Activated naive CD4-positive, alpha-beta T cell treated with anti-CD3 and anti-CD28 coated beads for 36 hours (primary cell): ENCODE measurements around the gene PDCD1LG2. TPM values are rescaled to one million over a fixed set of nuclear protein-coding genes. Genes with fewer than 3 reads are reported as not detected.

Experiments used
- CTCF ChIA-PET: fragments of 350-600 bp; sonication (Branson Sonifier 250); formaldehyde crosslinking; loops from one replicate; lab custom pipeline; 2021; ENCODE audit warnings: antibody characterized with exemption; lab: Charles Lee
- DNase-seq: peaks from one replicate; pipeline ENCODE4 v3.0.0-alpha.2; 2020
- H3K27ac Mint-ChIP-seq: one replicate; pipeline ENCODE4 v1.8.0; 2021; ENCODE audit warnings: mild to moderate bottlenecking, mixed read lengths
- H3K27me3 Mint-ChIP-seq: one replicate; pipeline ENCODE4 v1.8.0; 2021; ENCODE audit warnings: low read depth, mixed read lengths
- H3K36me3 Mint-ChIP-seq: one replicate; pipeline ENCODE4 v1.8.0; 2021; ENCODE audit warnings: low read depth, mixed read lengths
- H3K4me1 Mint-ChIP-seq: one replicate; pipeline ENCODE4 v1.8.0; 2021; ENCODE audit warnings: low read depth, mixed read lengths
- H3K4me3 Mint-ChIP-seq: one replicate; pipeline ENCODE4 v1.8.0; 2021; ENCODE audit warnings: mild to moderate bottlenecking, moderate library complexity, mixed read lengths
- H3K9me3 Mint-ChIP-seq: one replicate; pipeline ENCODE4 v1.8.0; 2021; ENCODE audit warnings: mixed read lengths
- intact Hi-C: fragments of 100-400 bp; cut with micrococcal nuclease; formaldehyde crosslinking; loops from one replicate; pipeline ENCODE4 v1.15.1; 2023
- total RNA-seq, 2 experiments: library from RNA; stranded (reverse); gene quantifications; one replicate each; pipeline ENCODE4 v1.2.3, GENCODE V29; 2021

The PDCD1LG2 gene
- total RNA-seq, 2 experiments from 2014 or later = 0.10 TPM; not detected in 1

- Mint-ChIP-seq H3K4me1 (peaks cover 22% of the 10 kb centered on the region), H3K27ac (no peak overlapping the region), H3K9me3 (peaks cover 2% of the 10 kb centered on the region), H3K27me3 (no peaks in the 10 kb centered on the region), H3K4me3 (peak overlapping the region; percentile 60), H3K36me3 (no peaks in the 10 kb centered on the region)
- CTCF ChIA-PET = interaction anchor here (0.6 to 3.2 kb wide), 9 partner anchors 9 to 439 kb away, joined by 3 to 18 read pairs (median 4); partner anchors contain the start of genes CD274 and RIC1
- intact Hi-C loops = loop anchor here (1.0 kb wide), 1 partner anchor 19 kb away; no protein-coding TSS in a partner anchor
- DNase-seq = no peak
These were observed 98.2 kb downstream of the PDCD1LG2 start for GRCh38 chr9:5608298-5609225.

GRCh38 chr9:5609226-5609596 is 98.9 kb downstream of the PDCD1LG2 start:
- Mint-ChIP-seq H3K4me1 (peaks cover 22% of the 10 kb centered on the region), H3K27ac (no peak overlapping the region), H3K27me3 (no peaks in the 10 kb centered on the region), H3K36me3 (no peaks in the 10 kb centered on the region), H3K9me3 (peaks cover 2% of the 10 kb centered on the region), H3K4me3 (peak overlapping the region; percentile 60)
- no peak for DNase-seq
- intact Hi-C loops = loop anchor here (1.0 kb wide), 1 partner anchor 18 kb away; no protein-coding TSS in a partner anchor
- CTCF ChIA-PET = interaction anchor here (0.6 to 3.2 kb wide), 6 partner anchors 9 to 439 kb away, joined by 4 to 18 read pairs (median 5); partner anchors contain the start of genes CD274 and RIC1

- Mint-ChIP-seq H3K4me3 (no peak overlapping the region), H3K36me3 (no peaks in the 10 kb centered on the region), H3K9me3 (peaks cover 2% of the 10 kb centered on the region), H3K4me1 (peaks cover 22% of the 10 kb centered on the region), H3K27ac (no peak overlapping the region), H3K27me3 (no peaks in the 10 kb centered on the region)
- CTCF ChIA-PET = interaction anchor here (0.6 to 3.2 kb wide), 5 partner anchors 9 to 482 kb away, joined by 3 to 18 read pairs (median 3); no protein-coding TSS in a partner anchor
- no peak for DNase-seq
- intact Hi-C loops = no loop called here
These were observed 100.2 kb downstream of the PDCD1LG2 start for GRCh38 chr9:5610491-5610890.

GRCh38 chr9:5611321-5612184 is 101.2 kb downstream of the PDCD1LG2 start:
- DNase-seq = no peak

GRCh38 chr9:5612185-5612530 is 101.8 kb downstream of the PDCD1LG2 start:
- Mint-ChIP-seq H3K4me3 (no peak overlapping the region), H3K9me3 (no peaks in the 10 kb centered on the region), H3K4me1 (peaks cover 26% of the 10 kb centered on the region), H3K27me3 (no peaks in the 10 kb centered on the region), H3K27ac (no peak overlapping the region), H3K36me3 (no peaks in the 10 kb centered on the region)
- DNase-seq = no peak
- CTCF ChIA-PET = no interaction called here
- intact Hi-C loops = no loop called here

More at GRCh38 chr9:5611321-5612184, 101.2 kb downstream of the PDCD1LG2 start:
- H3K27me3 Mint-ChIP-seq = no peaks in the 10 kb centered on the region
- no peak overlapping the region for H3K4me3 Mint-ChIP-seq
- CTCF ChIA-PET = no interaction called here
- no peaks in the 10 kb centered on the region for H3K36me3 Mint-ChIP-seq
- no peak overlapping the region for H3K27ac Mint-ChIP-seq
- peaks cover 25% of the 10 kb centered on the region for H3K4me1 Mint-ChIP-seq
- peaks cover 2% of the 10 kb centered on the region for H3K9me3 Mint-ChIP-seq
- intact Hi-C loops = no loop called here

GRCh38 chr9:5614192-5614591 is 103.9 kb downstream of the PDCD1LG2 start:
- DNase-seq = no peak
- Mint-ChIP-seq H3K4me3 (no peak overlapping the region), H3K4me1 (peaks cover 26% of the 10 kb centered on the region), H3K9me3 (no peaks in the 10 kb centered on the region), H3K27ac (no peak overlapping the region), H3K27me3 (no peaks in the 10 kb centered on the region), H3K36me3 (no peaks in the 10 kb centered on the region)
- CTCF ChIA-PET = interaction anchor here (0.7 kb wide), 1 partner anchor 58 kb away, joined by 6 read pairs; no protein-coding TSS in a partner anchor
- intact Hi-C loops = no loop called here

GRCh38 chr9:5614985-5615384 is 104.7 kb downstream of the PDCD1LG2 start:
- intact Hi-C loops = no loop called here
- H3K9me3 Mint-ChIP-seq = no peaks in the 10 kb centered on the region
- CTCF ChIA-PET = interaction anchor here (1.1 kb wide), 1 partner anchor 15 kb away, joined by 3 read pairs; no protein-coding TSS in a partner anchor
- H3K27ac Mint-ChIP-seq = no peak overlapping the region
- peaks cover 1% of the 10 kb centered on the region for H3K36me3 Mint-ChIP-seq
- no peak for DNase-seq
- peaks cover 25% of the 10 kb centered on the region for H3K4me1 Mint-ChIP-seq
- H3K4me3 Mint-ChIP-seq = no peak overlapping the region
- no peaks in the 10 kb centered on the region for H3K27me3 Mint-ChIP-seq

- H3K4me1 Mint-ChIP-seq = peaks cover 33% of the 10 kb centered on the region
- intact Hi-C loops = loop anchor here (1.0 kb wide), 1 partner anchor 10 kb away; no protein-coding TSS in a partner anchor
- H3K4me3 Mint-ChIP-seq = no peak overlapping the region
- H3K27me3 Mint-ChIP-seq = no peaks in the 10 kb centered on the region
- H3K36me3 Mint-ChIP-seq = peaks cover 2% of the 10 kb centered on the region
- H3K27ac Mint-ChIP-seq = peak overlapping the region; percentile 0
- no peaks in the 10 kb centered on the region for H3K9me3 Mint-ChIP-seq
- DNase-seq = no peak
- CTCF ChIA-PET = no interaction called here
These were observed 107.4 kb downstream of the PDCD1LG2 start for GRCh38 chr9:5617749-5618148.

- Mint-ChIP-seq H3K9me3 (no peaks in the 10 kb centered on the region), H3K4me3 (no peak overlapping the region), H3K4me1 (peaks cover 57% of the 10 kb centered on the region), H3K27ac (peak overlapping the region; percentile 11), H3K36me3 (peaks cover 5% of the 10 kb centered on the region), H3K27me3 (no peaks in the 10 kb centered on the region)
- no peak for DNase-seq
- CTCF ChIA-PET = interaction anchor here (0.5 kb wide), 1 partner anchor 231 kb away, joined by 3 read pairs; no protein-coding TSS in a partner anchor
- intact Hi-C loops = loop anchor here (10.0 kb wide), 2 partner anchors 786 to 1316 kb away; partner anchors contain the start of gene GLIS3
These were observed 110.2 kb downstream of the PDCD1LG2 start for GRCh38 chr9:5620494-5620893.

Other genes starting within 250 kb of the PDCD1LG2 start
- 1 to 10 TPM; 3.4 to 4.0 TPM for gene RLN2, start 205.8 kb upstream of the PDCD1LG2 start, total RNA-seq
- gene RLN1, start 170.7 kb upstream of the PDCD1LG2 start, total RNA-seq = under 1 TPM; 0.54 to 0.95 TPM
- 10 to 100 TPM; 48.9 to 51.4 TPM for gene PLGRKT, start 72.6 kb upstream of the PDCD1LG2 start, total RNA-seq
- 10 to 100 TPM; 14.2 to 15.0 TPM for gene CD274, start 60.0 kb upstream of the PDCD1LG2 start, total RNA-seq
- gene RIC1, start 118.6 kb downstream of the PDCD1LG2 start, total RNA-seq = 10 to 100 TPM; 14.5 to 16.4 TPM